Liver (tissue), 3 donors: ENCODE results near the gene UBE3C.

Source experiments
- CTCF ChIP-seq: fragments of 150-350 bp; IDR thresholded peaks from 2 replicates; pipeline ENCODE4 v1.5.1; 2017; ENCODE audit warnings: improper control_type of control experiment, low read depth, low read length; ENCODE audit not compliant: missing input control
- EGR1 ChIP-seq, 2 donors: IDR thresholded peaks; 2 replicates each; pipeline ENCODE4 v1.6.1; 2016 to 2018; ENCODE audit warnings: antibody characterized with exemption in 2 of 2, low read depth in 2 of 2
- FOXA2 ChIP-seq: IDR thresholded peaks from 2 replicates; pipeline ENCODE4 v1.6.1; 2016; ENCODE audit warnings: antibody characterized with exemption
- REST ChIP-seq: IDR thresholded peaks from 2 replicates; pipeline ENCODE4 v1.6.1; 2016; ENCODE audit warnings: antibody characterized with exemption, mild to moderate bottlenecking
- SP1 ChIP-seq: IDR thresholded peaks from 2 replicates; pipeline ENCODE4 v1.6.1; 2018; ENCODE audit warnings: antibody characterized with exemption, mild to moderate bottlenecking
- YY1 ChIP-seq: IDR thresholded peaks from 2 replicates; pipeline ENCODE4 v1.6.1; 2016; ENCODE audit warnings: antibody characterized with exemption, mild to moderate bottlenecking
- ZBTB33 ChIP-seq: IDR thresholded peaks from 2 replicates; pipeline ENCODE4 v1.6.1; 2016; ENCODE audit warnings: antibody characterized with exemption
- TF ChIP-seq, protein P1 (sequence below): IDR thresholded peaks from 2 replicates; pipeline ENCODE4 v1.6.1; 2016; ENCODE audit warnings: antibody characterized with exemption
- donor health status: healthy.
- donor health status: healthy.

GRCh38 chr7:157313645-157314044 lies 174.9 kb downstream of the UBE3C start:
- TF ChIP-seq CTCF (no peak), REST (no peak), FOXA2 (no peak), ZBTB33 (no peak), YY1 (no peak), SP1 (no peak), EGR1 (IDR thresholded peaks at IDR 0.05; ENCODE audit: low read depth in 2 of 2) (no peak)
- TF ChIP-seq, protein P1, sequence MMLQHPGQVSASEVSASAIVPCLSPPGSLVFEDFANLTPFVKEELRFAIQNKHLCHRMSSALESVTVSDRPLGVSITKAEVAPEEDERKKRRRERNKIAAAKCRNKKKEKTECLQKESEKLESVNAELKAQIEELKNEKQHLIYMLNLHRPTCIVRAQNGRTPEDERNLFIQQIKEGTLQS = no peak
